Mesenchymal stem cell (in vitro differentiated cells and primary cell): Measurements from ENCODE around the gene LAPTM4A.
A peak's percentile ranks its signal among the peaks of the same experiment; 100 is the strongest.
"Not testable (repeated sequence)": the region's sequence is repeated elsewhere in the genome, so short reads cannot be mapped to it uniquely, and the experiment has no call there.

ENCODE experiments used
- DNase-seq: peaks from one replicate; pipeline ENCODE4 v3.0.0-alpha.2; 2013
- H2AFZ ChIP-seq: one replicate; pipeline ENCODE4 v1.6.1; 2013; ENCODE audit warnings: low read depth, mild to moderate bottlenecking, control low read depth, inconsistent platforms, low read length, moderate library complexity
- H2AK5ac ChIP-seq: 2 replicates; pipeline ENCODE4 v1.6.1; 2013; ENCODE audit warnings: low read length, moderate library complexity, mild to moderate bottlenecking, inconsistent platforms; ENCODE audit not compliant: severe bottlenecking
- H2BK120ac ChIP-seq: one replicate; pipeline ENCODE4 v1.6.1; 2013; ENCODE audit warnings: low read depth, mild to moderate bottlenecking, inconsistent platforms, low read length, moderate library complexity
- H2BK12ac ChIP-seq, 2 experiments: one replicate each; pipeline ENCODE4 v1.6.1; 2013; ENCODE audit warnings: inconsistent platforms in 2 of 2, low read length in 2 of 2, mild to moderate bottlenecking in 2 of 2, moderate library complexity in 2 of 2, control low read depth in 1 of 2
- H2BK15ac ChIP-seq: one replicate; pipeline ENCODE4 v1.6.1; 2013; ENCODE audit warnings: mild to moderate bottlenecking, low read depth, inconsistent platforms; ENCODE audit not compliant: poor library complexity, severe bottlenecking
- H2BK5ac ChIP-seq: 2 replicates; pipeline ENCODE4 v1.6.1; 2013; ENCODE audit warnings: low read depth, mild to moderate bottlenecking, low read length, control low read depth, inconsistent platforms; ENCODE audit not compliant: poor library complexity, severe bottlenecking
- H3K14ac ChIP-seq, 2 experiments: one replicate each; pipeline ENCODE4 v1.6.1; 2013; ENCODE audit warnings: inconsistent platforms in 2 of 2, low read length in 2 of 2, control low read depth in 1 of 2, mild to moderate bottlenecking in 1 of 2, moderate library complexity in 1 of 2
- H3K18ac ChIP-seq, 2 experiments: one replicate each; pipeline ENCODE4 v1.6.1; 2013; ENCODE audit warnings: inconsistent platforms in 2 of 2, low read length in 2 of 2, control low read depth in 1 of 2, low read depth in 1 of 2, mild to moderate bottlenecking in 1 of 2
- H3K23ac ChIP-seq, 2 experiments: one replicate each; pipeline ENCODE4 v1.6.1; 2013; ENCODE audit warnings: inconsistent platforms in 2 of 2, low read length in 2 of 2, mild to moderate bottlenecking in 2 of 2, moderate library complexity in 2 of 2, control low read depth in 1 of 2
- H3K27ac ChIP-seq: 2 replicates; pipeline ENCODE4 v1.5.1; 2013; ENCODE audit warnings: mild to moderate bottlenecking, moderate library complexity, low read length, control low read depth, inconsistent platforms; ENCODE audit not compliant: poor library complexity, severe bottlenecking
- H3K27me3 ChIP-seq, 2 experiments: 2 replicates each; pipeline versions ENCODE4 v1.6.1 to v1.7.0; 2013; ENCODE audit warnings: low read length in 2 of 2, mild to moderate bottlenecking in 2 of 2, moderate library complexity in 2 of 2, control low read depth in 1 of 2, inconsistent platforms in 1 of 2; ENCODE audit not compliant: control insufficient read depth in 1 of 2, insufficient read depth in 1 of 2
- H3K36me3 ChIP-seq, 2 experiments: 2 replicates each; pipeline versions ENCODE4 v1.6.1 to v1.7.0; 2013; ENCODE audit warnings: low read length in 2 of 2, control low read depth in 1 of 2, inconsistent platforms in 1 of 2, low read depth in 1 of 2, mild to moderate bottlenecking in 1 of 2; ENCODE audit not compliant: insufficient read depth in 2 of 2, control insufficient read depth in 1 of 2
- H3K4ac ChIP-seq, 2 experiments: one replicate each; pipeline ENCODE4 v1.6.1; 2013; ENCODE audit warnings: inconsistent platforms in 2 of 2, low read length in 2 of 2, mild to moderate bottlenecking in 2 of 2, moderate library complexity in 2 of 2, control low read depth in 1 of 2, low read depth in 1 of 2
- H3K4me1 ChIP-seq: 2 replicates; pipeline ENCODE4 v1.6.1; 2013; ENCODE audit warnings: low read depth, low read length, control low read depth; ENCODE audit not compliant: control insufficient read depth, insufficient read depth
- H3K4me2 ChIP-seq: 2 replicates; pipeline ENCODE4 v1.6.1; 2013; ENCODE audit warnings: low read length, mild to moderate bottlenecking, inconsistent platforms; ENCODE audit not compliant: poor library complexity, severe bottlenecking
- H3K4me3 ChIP-seq, 2 experiments: 2 replicates each; pipeline versions ENCODE4 v1.5.1 to v1.7.0; 2013; ENCODE audit warnings: low read length in 2 of 2, mild to moderate bottlenecking in 2 of 2, control low read depth in 1 of 2, low read depth in 1 of 2; ENCODE audit not compliant: insufficient read depth in 1 of 2
- H3K79me1 ChIP-seq: replicated peaks from 2 replicates; pipeline ENCODE4 v1.6.1; 2013; ENCODE audit warnings: mild to moderate bottlenecking, control low read depth, low read length, inconsistent platforms; ENCODE audit not compliant: poor library complexity, severe bottlenecking
- H3K9ac ChIP-seq: 2 replicates; pipeline ENCODE4 v1.7.0; 2013; ENCODE audit warnings: mild to moderate bottlenecking, low read length, moderate library complexity
- H3K9me3 ChIP-seq: 2 replicates; pipeline ENCODE4 v1.7.0; 2013; ENCODE audit warnings: mild to moderate bottlenecking, low read length; ENCODE audit not compliant: control insufficient read depth
- H4K8ac ChIP-seq: one replicate; pipeline ENCODE4 v1.6.1; 2013; ENCODE audit warnings: inconsistent platforms, mild to moderate bottlenecking, low read length, moderate library complexity
- H4K91ac ChIP-seq: one replicate; pipeline ENCODE4 v1.6.1; 2013; ENCODE audit warnings: mild to moderate bottlenecking, low read length, inconsistent platforms
- WGBS: methylation state at CpG from one replicate; pipeline ENCODE4 v1.1.7; 2013; ENCODE audit warnings: mixed read lengths; 5-methylcytosine and 5-hydroxymethylcytosine counted together

The LAPTM4A gene

DNA sequence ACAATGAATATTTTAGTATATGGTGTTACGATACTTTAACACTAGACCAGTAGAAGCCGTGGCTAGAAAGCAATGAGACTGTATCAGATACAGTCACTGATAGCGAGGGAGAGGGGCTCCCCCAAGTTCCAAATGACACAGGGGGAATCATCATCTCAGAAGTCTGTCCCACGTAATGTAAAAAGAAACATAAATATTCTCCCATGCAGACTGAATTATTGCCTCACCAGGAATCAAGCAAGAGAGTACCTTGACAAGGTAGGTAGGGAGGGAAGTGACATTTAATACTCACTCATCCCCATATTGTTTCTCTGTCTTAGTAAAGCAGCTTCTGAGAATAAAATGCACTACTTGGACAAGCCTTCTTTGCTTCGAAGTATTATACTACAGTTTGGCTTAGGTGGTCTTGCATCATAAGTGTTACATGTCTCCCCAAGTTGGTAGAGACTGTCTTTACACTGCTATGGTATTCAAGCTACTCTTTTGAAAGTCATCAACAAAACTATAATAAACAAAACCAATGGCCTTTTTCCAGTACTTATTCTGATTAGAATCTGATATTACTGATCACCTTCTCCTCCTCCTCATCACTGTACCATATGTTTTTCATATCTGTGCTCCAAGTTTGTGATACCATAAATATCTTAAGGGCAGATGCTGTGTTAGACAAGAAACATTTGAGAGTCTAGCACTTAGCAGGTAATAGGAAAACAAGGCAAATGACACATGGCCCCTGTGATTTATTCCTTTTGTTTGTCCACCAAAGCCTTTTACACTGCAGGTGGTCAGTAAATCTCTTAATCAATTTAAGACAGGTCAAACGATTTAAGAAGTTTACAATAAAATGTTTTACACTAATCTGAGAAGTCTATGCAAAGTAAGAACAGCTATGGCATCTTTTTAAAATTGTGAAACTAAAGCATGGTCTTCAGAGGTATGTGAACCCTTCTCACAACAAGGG, 2.7 kb downstream of the LAPTM4A start:
- H4K8ac ChIP-seq: no peak overlapping the region
- H3K23ac ChIP-seq: no peak overlapping the region
- no peak overlapping the region for H3K18ac ChIP-seq
- H3K27ac ChIP-seq: peak overlapping the region; percentile 96
- peak overlapping the region; percentile 97 for H3K9ac ChIP-seq
- no peak overlapping the region for H2BK15ac ChIP-seq
- no peak overlapping the region for H3K14ac ChIP-seq
- peaks cover 4% of the 10 kb centered on the region for H3K4me1 ChIP-seq
- H2BK120ac ChIP-seq: no peak overlapping the region
- no peak overlapping the region for H3K4ac ChIP-seq
- WGBS: 84% methylated on average over 4 of the region's 6 CpGs
- no peaks in the 10 kb centered on the region for H3K9me3 ChIP-seq
- H3K4me2 ChIP-seq: peak overlapping the region; percentile 79
- peak overlapping the region in 1 of 2 experiments; percentile 88 for H3K4me3 ChIP-seq
- H3K27me3 ChIP-seq: no peaks in the 10 kb centered on the region
- peak overlapping the region; percentile 91 for H2AK5ac ChIP-seq
- no peak overlapping the region for H2BK5ac ChIP-seq
- no peaks in the 10 kb centered on the region for H3K79me1 ChIP-seq
- no peak for DNase-seq
- H4K91ac ChIP-seq: no peak overlapping the region
- no peak overlapping the region for H2BK12ac ChIP-seq
- H2AFZ ChIP-seq: no peak overlapping the region
- H3K36me3 ChIP-seq: peaks cover 0 to 3% of the 10 kb centered on the region in 2 experiments

DNA sequence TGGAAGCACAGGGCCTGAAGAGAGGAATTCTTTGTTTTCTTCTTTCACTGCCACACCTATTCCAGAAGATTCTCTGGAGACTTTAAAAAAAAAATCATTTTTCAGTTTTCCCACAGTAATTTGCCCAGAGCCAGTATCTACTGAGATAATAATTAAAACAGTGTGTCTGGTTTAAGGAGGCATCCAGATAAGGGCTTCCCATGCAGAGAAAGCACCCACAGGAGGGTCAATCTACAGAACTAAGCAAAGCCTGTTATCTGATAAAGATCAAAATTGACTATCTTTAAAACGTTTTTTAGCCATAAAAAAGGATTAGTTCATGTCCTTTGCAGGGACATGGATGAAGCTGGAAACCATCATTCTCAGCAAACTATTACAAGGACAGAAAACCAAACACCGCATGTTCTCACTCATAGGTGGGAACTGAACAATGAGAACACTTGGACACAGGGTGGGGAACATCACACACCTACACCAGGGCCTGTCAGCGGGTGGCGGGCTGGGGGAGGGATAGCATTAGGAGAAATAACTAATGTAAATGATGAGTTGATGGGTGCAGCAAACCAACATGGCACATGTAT, 5.6 kb downstream of the LAPTM4A start:
- not testable (repeated sequence) for H3K23ac ChIP-seq, H2AFZ ChIP-seq, H4K91ac ChIP-seq, DNase-seq, H3K4ac ChIP-seq, H3K27ac ChIP-seq, H3K27me3 ChIP-seq, H3K36me3 ChIP-seq, H3K9ac ChIP-seq, H3K18ac ChIP-seq, H2BK12ac ChIP-seq, H2BK120ac ChIP-seq, H3K14ac ChIP-seq, H4K8ac ChIP-seq, H3K9me3 ChIP-seq, H2BK5ac ChIP-seq, H3K79me1 ChIP-seq, H3K4me3 ChIP-seq, H3K4me2 ChIP-seq, H2AK5ac ChIP-seq, H2BK15ac ChIP-seq
- H3K4me1 ChIP-seq: peaks cover 10% of the 10 kb centered on the region
- WGBS: 81% methylated on average over 2 of the region's 4 CpGs

DNA sequence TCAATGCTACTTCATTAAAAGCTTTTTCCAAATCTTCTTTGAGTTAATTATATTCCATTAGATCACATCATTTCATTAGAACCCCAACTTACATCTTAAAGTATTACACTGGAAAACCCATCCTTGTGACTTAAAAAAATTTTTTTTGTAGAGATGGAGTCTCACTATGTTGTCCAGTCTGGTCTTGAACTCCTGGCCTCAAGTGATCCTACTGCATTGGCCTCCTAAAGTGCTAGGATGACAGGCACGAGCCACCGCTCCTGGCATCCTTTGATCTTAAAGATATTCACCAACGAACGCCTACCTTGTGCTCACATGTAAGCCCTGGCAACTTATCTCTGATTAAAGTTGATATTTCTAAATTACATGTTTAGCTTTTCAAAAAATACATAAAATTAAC, 6.7 kb downstream of the LAPTM4A start:
- H3K9ac ChIP-seq: no peak overlapping the region
- H3K4me1 ChIP-seq: peaks cover 10% of the 10 kb centered on the region
- no peak overlapping the region for H3K4me2 ChIP-seq
- H2BK120ac ChIP-seq: no peak overlapping the region
- H2BK12ac ChIP-seq: no peak overlapping the region
- no peak overlapping the region for H3K4ac ChIP-seq
- no peak overlapping the region for H2BK15ac ChIP-seq
- H3K9me3 ChIP-seq: no peaks in the 10 kb centered on the region
- H2AK5ac ChIP-seq: no peak overlapping the region
- 100% methylated on average over 2 of the region's 4 CpGs for WGBS
- H2BK5ac ChIP-seq: no peak overlapping the region
- H3K18ac ChIP-seq: no peak overlapping the region
- H3K27me3 ChIP-seq: no peaks in the 10 kb centered on the region
- H4K91ac ChIP-seq: no peak overlapping the region
- peaks cover 2% of the 10 kb centered on the region for H3K79me1 ChIP-seq
- no peak overlapping the region for H3K4me3 ChIP-seq
- no peak for DNase-seq
- H3K27ac ChIP-seq: no peak overlapping the region
- no peak overlapping the region for H4K8ac ChIP-seq
- no peak overlapping the region for H3K14ac ChIP-seq
- peaks cover 4 to 11% of the 10 kb centered on the region in 2 experiments for H3K36me3 ChIP-seq
- no peak overlapping the region for H2AFZ ChIP-seq
- H3K23ac ChIP-seq: no peak overlapping the region

DNA sequence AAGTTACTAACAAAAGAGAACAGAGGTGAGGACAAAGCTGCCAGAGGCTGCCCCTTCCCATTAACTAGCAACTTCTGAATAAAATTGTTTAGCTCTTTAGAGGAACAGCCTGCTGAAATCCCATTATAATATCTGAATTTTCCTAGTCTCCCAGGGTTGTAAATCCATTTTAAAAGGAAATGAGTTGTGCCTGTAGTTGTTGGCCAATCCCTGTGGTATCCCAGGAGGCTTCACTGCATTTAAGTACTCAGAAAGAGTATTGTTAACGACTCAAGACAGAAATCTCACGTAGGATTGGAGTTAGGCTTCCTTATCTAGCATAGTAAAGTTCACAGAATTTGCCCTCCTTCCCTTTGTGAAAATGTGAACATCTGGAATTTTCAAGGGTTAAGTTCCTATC, 8.9 kb downstream of the LAPTM4A start:
- H4K8ac ChIP-seq: no peak overlapping the region
- H3K4me1 ChIP-seq: peaks cover 10% of the 10 kb centered on the region
- no peak overlapping the region for H2BK12ac ChIP-seq
- peak; percentile 40 for DNase-seq
- H3K18ac ChIP-seq: no peak overlapping the region
- peak overlapping the region; percentile 37 for H3K9ac ChIP-seq
- no peak overlapping the region for H2BK120ac ChIP-seq
- H3K23ac ChIP-seq: no peak overlapping the region
- peaks cover 3% of the 10 kb centered on the region for H3K79me1 ChIP-seq
- no peak overlapping the region for H3K4me2 ChIP-seq
- H3K4me3 ChIP-seq: no peak overlapping the region
- H3K4ac ChIP-seq: no peak overlapping the region
- H3K27me3 ChIP-seq: no peaks in the 10 kb centered on the region
- H3K9me3 ChIP-seq: no peaks in the 10 kb centered on the region
- H2AK5ac ChIP-seq: no peak overlapping the region
- peaks cover 18 to 33% of the 10 kb centered on the region in 2 experiments for H3K36me3 ChIP-seq
- no peak overlapping the region for H4K91ac ChIP-seq
- H2AFZ ChIP-seq: no peak overlapping the region
- no peak overlapping the region for H2BK5ac ChIP-seq
- no peak overlapping the region for H3K14ac ChIP-seq
- H3K27ac ChIP-seq: no peak overlapping the region
- no CpG with 5 or more reads among the region's 2 CpGs for WGBS
- no peak overlapping the region for H2BK15ac ChIP-seq
